GM23248 (cell line): ENCODE data around the gene GYG2. TPM values are rescaled to one million over a fixed set of nuclear protein-coding genes. Genes with fewer than 3 reads are reported as not detected.

Experiments
- DNase-seq: peaks from one replicate; pipeline ENCODE4 v3.0.0-alpha.2; 2015
- H2AFZ ChIP-seq: fragments of 200-600 bp; sonication (generic); 2 replicates; pipeline ENCODE4 v1.6.1; 2016; ENCODE audit warnings: antibody characterized with exemption
- H3F3A ChIP-seq: fragments of 200-600 bp; sonication (generic); 2 replicates; pipeline ENCODE4 v1.6.1; 2016; ENCODE audit warnings: mild to moderate bottlenecking, antibody characterized with exemption, mixed run types; ENCODE audit not compliant: insufficient read depth
- H3K27ac ChIP-seq: fragments of 200-600 bp; sonication (generic); 2 replicates; pipeline ENCODE4 v1.5.1; 2016; ENCODE audit warnings: mild to moderate bottlenecking
- H3K27me3 ChIP-seq: fragments of 200-600 bp; sonication (generic); replicated peaks from 2 replicates; pipeline ENCODE4 v1.6.1; 2016; ENCODE audit warnings: mild to moderate bottlenecking; ENCODE audit not compliant: insufficient read depth
- H3K36me3 ChIP-seq: fragments of 200-600 bp; sonication (generic); 2 replicates; pipeline ENCODE4 v1.6.1; 2016; ENCODE audit warnings: low read depth, mild to moderate bottlenecking
- H3K4me1 ChIP-seq: fragments of 200-600 bp; sonication (generic); 2 replicates; pipeline ENCODE4 v1.6.1; 2016; ENCODE audit warnings: mild to moderate bottlenecking; ENCODE audit not compliant: insufficient read depth
- H3K4me2 ChIP-seq: fragments of 200-600 bp; sonication (generic); one replicate; pipeline ENCODE4 v1.6.1; 2016; ENCODE audit warnings: mild to moderate bottlenecking; ENCODE audit not compliant: unreplicated experiment
- H3K4me3 ChIP-seq: fragments of 200-600 bp; sonication (generic); 2 replicates; pipeline ENCODE4 v1.5.1; 2016; ENCODE audit warnings: mild to moderate bottlenecking
- H3K79me2 ChIP-seq: fragments of 200-600 bp; sonication (generic); 2 replicates; pipeline ENCODE4 v1.6.1; 2016; ENCODE audit warnings: mild to moderate bottlenecking; ENCODE audit not compliant: insufficient read depth
- H3K9ac ChIP-seq: fragments of 200-600 bp; sonication (generic); 2 replicates; pipeline ENCODE4 v1.6.1; 2016; ENCODE audit warnings: mild to moderate bottlenecking
- H3K9me2 ChIP-seq: fragments of 200-600 bp; sonication (generic); 2 replicates; pipeline ENCODE4 v1.6.1; 2016; ENCODE audit warnings: mixed run types, mild to moderate bottlenecking, moderate library complexity; ENCODE audit not compliant: insufficient read depth
- H3K9me3 ChIP-seq: fragments of 200-600 bp; sonication (generic); one replicate; pipeline ENCODE4 v1.6.1; 2017; ENCODE audit warnings: low read depth
- H4K20me1 ChIP-seq: fragments of 200-600 bp; sonication (generic); 2 replicates; pipeline ENCODE4 v1.6.0; 2016; ENCODE audit not compliant: insufficient read depth
- EZH2 ChIP-seq: fragments of 200-600 bp; sonication (generic); IDR thresholded peaks from 2 replicates; pipeline ENCODE4 v1.6.1; 2018; ENCODE audit warnings: antibody characterized with exemption, mild to moderate bottlenecking; ENCODE audit not compliant: insufficient read depth, poor library complexity, severe bottlenecking
- EZH2phosphoT487 ChIP-seq: fragments of 200-600 bp; sonication (generic); IDR thresholded peaks from 2 replicates; pipeline ENCODE4 v1.6.1; 2018; ENCODE audit warnings: antibody characterized with exemption, moderate library complexity, mild to moderate bottlenecking, low read depth; ENCODE audit not compliant: insufficient read depth
- WGBS, 2 experiments: methylation state at CpG; one replicate each; pipeline ENCODE4 v1.1.6; 2015 to 2017; ENCODE audit warnings: low lambda C conversion rate in 2 of 2, low coverage in 1 of 2; ENCODE audit errors: missing lambda C conversion rate in 2 of 2; 5-methylcytosine and 5-hydroxymethylcytosine counted together
- in situ Hi-C: fragments of 300-500 bp; cut with MboI; formaldehyde crosslinking; loops from 2 replicates; pipeline ENCODE4 v1.15.0; 2020
- polyA plus RNA-seq: library from polyadenylated mRNA; unstranded; fragments of >200 nt; fragmentation: Nextera tagmentation; extraction: Ambion mirVana; gene quantifications from 2 replicates; pipeline ENCODE4 v1.2.1, GENCODE V29; 2016
- total RNA-seq: library from RNA; depleted of rRNA; stranded (reverse); fragments of >200 nt; shearing (Covaris generic); gene quantifications from 2 replicates; pipeline ENCODE4 v1.2.3, GENCODE V29; 2014

Gene GYG2
- total and polyA plus RNA-seq, 2 experiments from 2014 or later = 0.43 to 0.86 TPM

DNA sequence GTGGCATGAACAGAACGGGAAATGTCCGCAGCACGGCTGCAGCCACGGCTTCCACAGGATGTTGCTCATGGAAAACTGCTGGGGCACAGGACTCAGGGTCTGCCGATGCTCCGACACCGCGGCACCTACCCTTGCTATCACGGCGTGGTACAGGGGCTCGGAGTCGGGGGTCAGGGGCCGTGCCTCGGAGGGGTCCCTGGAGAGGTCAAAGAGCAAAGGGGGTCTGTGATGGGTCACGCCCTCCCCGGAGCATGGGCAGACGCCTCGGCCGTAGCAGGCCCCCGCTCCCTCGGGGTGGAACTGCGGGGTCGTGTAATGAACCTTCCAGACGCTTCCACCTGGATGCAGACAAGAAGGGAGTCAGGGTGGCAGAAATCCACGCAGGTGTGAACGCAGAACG lies 78.6 kb downstream of the GYG2 start:
- no peaks in the 10 kb centered on the region for H3F3A ChIP-seq
- no peak for DNase-seq
- H3K4me1 ChIP-seq = no peaks in the 10 kb centered on the region
- WGBS, 2 experiments = 85 to 92% methylated on average over 14 to 22 of the region's 27 CpGs
- no peaks in the 10 kb centered on the region for H3K9me2 ChIP-seq
- H3K79me2 ChIP-seq = no peaks in the 10 kb centered on the region
- H4K20me1 ChIP-seq = no peaks in the 10 kb centered on the region
- H3K4me3 ChIP-seq = no peak overlapping the region
- H3K27me3 ChIP-seq = no peaks in the 10 kb centered on the region
- no peak overlapping the region for H2AFZ ChIP-seq
- no peak for TF ChIP-seq EZH2phosphoT487
- TF ChIP-seq EZH2 = no peak
- no peaks in the 10 kb centered on the region for H3K36me3 ChIP-seq
- H3K9me3 ChIP-seq = no peaks in the 10 kb centered on the region
- H3K4me2 ChIP-seq = no peak overlapping the region
- H3K9ac ChIP-seq = no peak overlapping the region
- H3K27ac ChIP-seq = no peak overlapping the region
- in situ Hi-C loops = no loop called here

GRCh38 chrX:2908125-2908685 lies 79.5 kb downstream of the GYG2 start:
- no peak overlapping the region for H2AFZ ChIP-seq
- H3K9me2 ChIP-seq = no peaks in the 10 kb centered on the region
- H3K9me3 ChIP-seq = no peaks in the 10 kb centered on the region
- H3K27ac ChIP-seq = no peak overlapping the region
- no peak overlapping the region for H3K4me2 ChIP-seq
- H3K36me3 ChIP-seq = no peaks in the 10 kb centered on the region
- H3K27me3 ChIP-seq = no peaks in the 10 kb centered on the region
- no peaks in the 10 kb centered on the region for H3F3A ChIP-seq
- H3K4me1 ChIP-seq = no peaks in the 10 kb centered on the region
- no peaks in the 10 kb centered on the region for H3K79me2 ChIP-seq
- no peak overlapping the region for H3K4me3 ChIP-seq
- in situ Hi-C loops = no loop called here
- H3K9ac ChIP-seq = no peak overlapping the region
- WGBS, 2 experiments = 88 to 90% methylated on average over 1 to 2 of the region's 2 CpGs
- TF ChIP-seq EZH2phosphoT487 (no peak), EZH2 (no peak)
- no peaks in the 10 kb centered on the region for H4K20me1 ChIP-seq
- no peak for DNase-seq

DNA sequence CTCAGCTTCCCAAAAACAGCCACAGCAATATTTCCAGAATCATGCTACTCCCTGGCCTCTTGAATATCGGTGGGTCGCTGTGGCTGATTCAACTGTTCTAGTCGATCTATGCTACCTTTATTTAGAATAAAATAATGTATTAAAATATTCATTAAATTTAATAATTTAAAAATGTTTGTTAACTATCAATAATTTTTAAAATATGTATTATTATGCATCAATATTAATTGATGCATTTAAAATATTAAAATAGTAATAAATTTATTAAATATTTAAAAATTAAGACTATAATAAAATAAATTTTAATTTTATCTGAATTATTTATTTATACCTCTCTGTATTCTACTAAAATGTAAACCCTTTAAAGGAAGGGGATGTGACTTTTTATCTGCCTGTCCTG lies 81.4 kb downstream of the GYG2 start:
- no peak overlapping the region for H3K4me2 ChIP-seq
- no peaks in the 10 kb centered on the region for H3K9me2 ChIP-seq
- H3F3A ChIP-seq = no peaks in the 10 kb centered on the region
- H3K27me3 ChIP-seq = no peaks in the 10 kb centered on the region
- H4K20me1 ChIP-seq = no peaks in the 10 kb centered on the region
- 94% methylated on average over 3 of the region's 3 CpGs for whole genome bisulfite sequencing, 2 experiments
- H3K4me1 ChIP-seq = no peaks in the 10 kb centered on the region
- H3K79me2 ChIP-seq = no peaks in the 10 kb centered on the region
- H3K4me3 ChIP-seq = no peak overlapping the region
- no peaks in the 10 kb centered on the region for H3K9me3 ChIP-seq
- H2AFZ ChIP-seq = no peak overlapping the region
- H3K9ac ChIP-seq = no peak overlapping the region
- H3K36me3 ChIP-seq = no peaks in the 10 kb centered on the region
- in situ Hi-C loops = no loop called here
- H3K27ac ChIP-seq = no peak overlapping the region
- DNase-seq = no peak
- TF ChIP-seq EZH2 = no peak
- TF ChIP-seq EZH2phosphoT487 = no peak

DNA sequence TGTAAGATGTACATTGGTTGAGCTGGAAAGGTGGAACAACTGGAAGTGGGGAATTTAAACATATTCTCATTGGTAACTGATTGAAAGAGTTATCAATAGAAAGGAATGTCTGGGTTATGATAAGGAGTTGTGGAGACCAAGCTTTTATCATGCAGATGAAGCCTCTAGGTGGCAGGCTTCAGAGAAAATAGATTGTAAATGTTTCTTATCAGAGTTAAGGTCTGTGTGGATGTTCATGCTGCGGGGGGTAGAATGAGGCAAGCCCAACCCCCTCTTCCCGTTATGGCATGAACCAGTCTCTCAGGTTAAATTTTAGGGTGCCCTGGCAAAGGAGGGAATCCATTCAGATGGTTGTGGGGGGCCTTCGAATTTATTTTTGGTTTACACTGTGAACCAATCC lies 84.4 kb downstream of the GYG2 start:
- Histone ChIP-seq H4K20me1 (no peaks in the 10 kb centered on the region), H3K9ac (no peak overlapping the region), H3K79me2 (no peaks in the 10 kb centered on the region), H3K27me3 (no peaks in the 10 kb centered on the region), H3K36me3 (no peaks in the 10 kb centered on the region), H3K9me2 (no peaks in the 10 kb centered on the region), H3K4me3 (no peak overlapping the region), H3K4me1 (no peaks in the 10 kb centered on the region), H2AFZ (no peak overlapping the region), H3K27ac (no peak overlapping the region), H3F3A (no peaks in the 10 kb centered on the region), H3K9me3 (no peaks in the 10 kb centered on the region), H3K4me2 (no peak overlapping the region)
- DNase-seq = no peak
- TF ChIP-seq EZH2 = no peak
- no peak for TF ChIP-seq EZH2phosphoT487
- in situ Hi-C loops = no loop called here
- WGBS, 2 experiments = 17 to 43% methylated on average over 2 to 3 of the region's 3 CpGs

- in situ Hi-C loops = no loop called here
- DNase-seq = no peak
Observed at GRCh38 chrX:2917767-2918166, 89.0 kb downstream of the GYG2 start.

More at GRCh38 chrX:2917767-2918166, 89.0 kb downstream of the GYG2 start:
- Histone ChIP-seq H3K4me1 (no peaks in the 10 kb centered on the region), H3F3A (no peaks in the 10 kb centered on the region), H3K4me3 (no peak overlapping the region), H3K4me2 (no peak overlapping the region), H4K20me1 (no peaks in the 10 kb centered on the region), H3K9me2 (no peaks in the 10 kb centered on the region), H3K79me2 (no peaks in the 10 kb centered on the region), H3K9me3 (no peaks in the 10 kb centered on the region), H3K9ac (no peak overlapping the region), H3K27me3 (no peaks in the 10 kb centered on the region), H3K36me3 (no peaks in the 10 kb centered on the region), H3K27ac (no peak overlapping the region), H2AFZ (no peak overlapping the region)
- no peak for TF ChIP-seq EZH2
- no peak for TF ChIP-seq EZH2phosphoT487
- WGBS, 2 experiments = 95 to 98% methylated on average over 17 to 22 of the region's 23 CpGs
